ENCODE results near the gene GOLGA6A.

DNA sequence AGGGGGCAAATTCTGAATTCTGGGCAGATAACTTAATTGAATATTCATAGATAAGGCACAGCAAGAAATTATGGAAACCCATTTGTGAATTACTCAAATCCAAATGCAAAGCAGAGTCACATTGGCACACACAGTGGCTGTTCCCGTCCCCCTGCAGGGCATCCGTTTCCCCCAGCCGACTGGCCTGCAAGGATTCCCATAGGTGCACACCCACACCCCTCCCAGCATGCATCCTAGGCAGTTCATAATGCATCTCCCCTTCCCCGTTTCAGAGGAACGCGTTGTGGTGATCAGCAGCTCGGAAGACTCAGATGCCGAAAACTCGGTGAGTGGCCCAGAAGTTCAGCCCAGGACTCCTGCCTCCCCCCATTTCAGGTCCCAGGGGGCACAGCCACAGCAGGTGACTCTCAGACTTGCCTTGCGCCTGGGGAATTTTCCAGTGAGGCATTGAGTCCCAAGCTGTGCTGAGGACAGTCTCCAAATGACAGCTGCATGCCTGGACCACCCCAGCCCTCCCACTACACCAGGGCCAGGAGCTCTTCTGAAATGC, 48.1 kb downstream of the GOLGA6A start:
- TF ChIP-seq, protein P1, sequence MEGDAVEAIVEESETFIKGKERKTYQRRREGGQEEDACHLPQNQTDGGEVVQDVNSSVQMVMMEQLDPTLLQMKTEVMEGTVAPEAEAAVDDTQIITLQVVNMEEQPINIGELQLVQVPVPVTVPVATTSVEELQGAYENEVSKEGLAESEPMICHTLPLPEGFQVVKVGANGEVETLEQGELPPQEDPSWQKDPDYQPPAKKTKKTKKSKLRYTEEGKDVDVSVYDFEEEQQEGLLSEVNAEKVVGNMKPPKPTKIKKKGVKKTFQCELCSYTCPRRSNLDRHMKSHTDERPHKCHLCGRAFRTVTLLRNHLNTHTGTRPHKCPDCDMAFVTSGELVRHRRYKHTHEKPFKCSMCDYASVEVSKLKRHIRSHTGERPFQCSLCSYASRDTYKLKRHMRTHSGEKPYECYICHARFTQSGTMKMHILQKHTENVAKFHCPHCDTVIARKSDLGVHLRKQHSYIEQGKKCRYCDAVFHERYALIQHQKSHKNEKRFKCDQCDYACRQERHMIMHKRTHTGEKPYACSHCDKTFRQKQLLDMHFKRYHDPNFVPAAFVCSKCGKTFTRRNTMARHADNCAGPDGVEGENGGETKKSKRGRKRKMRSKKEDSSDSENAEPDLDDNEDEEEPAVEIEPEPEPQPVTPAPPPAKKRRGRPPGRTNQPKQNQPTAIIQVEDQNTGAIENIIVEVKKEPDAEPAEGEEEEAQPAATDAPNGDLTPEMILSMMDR (IDR thresholded peaks at IDR 0.05): no peak
- TF ChIP-seq EP300 (IDR thresholded peaks at IDR 0.05): no peak
- no peak for TF ChIP-seq POLR2A (IDR thresholded peaks at IDR 0.05)
